ENCODE data around the gene NR1H4. TPM values are rescaled to one million over a fixed set of nuclear protein-coding genes. Genes with fewer than 3 reads are reported as not detected.
"Not testable (repeated sequence)": the region's sequence is repeated elsewhere in the genome, so short reads cannot be mapped to it uniquely, and the experiment has no call there.

Gene NR1H4
- 0.10 and 0.20 TPM in 2 replicates for total RNA-seq (2014; rRNA removed; shearing (Covaris generic))

DNA sequence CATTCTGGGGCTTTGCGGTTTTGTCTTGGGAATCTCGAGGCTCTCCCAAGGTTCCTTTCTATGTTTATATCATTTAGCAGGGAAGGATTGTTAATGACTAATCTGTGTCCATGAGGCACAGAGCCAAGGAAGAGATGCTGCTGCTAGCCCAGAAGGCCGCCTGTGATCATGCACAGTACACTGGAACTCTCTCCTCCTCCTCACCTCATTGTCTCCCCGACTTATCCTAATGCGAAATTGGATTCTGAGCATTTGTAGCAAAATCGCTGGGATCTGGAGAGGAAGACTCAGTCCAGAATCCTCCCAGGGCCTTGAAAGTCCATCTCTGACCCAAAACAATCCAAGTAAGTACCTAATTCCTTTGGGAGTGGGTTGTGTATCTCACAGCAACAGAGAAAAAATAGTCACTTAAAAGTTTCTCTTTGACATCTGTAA is at the start of gene NR1H4:
TSS of gene NR1H4 (plus strand) at position 151 of the 435 bp plus-strand sequence. CDS start 19,458 bp downstream, outside the sequence.
- peak; percentile 93 for DNase-seq (ENCODE audit: low read depth)

DNA sequence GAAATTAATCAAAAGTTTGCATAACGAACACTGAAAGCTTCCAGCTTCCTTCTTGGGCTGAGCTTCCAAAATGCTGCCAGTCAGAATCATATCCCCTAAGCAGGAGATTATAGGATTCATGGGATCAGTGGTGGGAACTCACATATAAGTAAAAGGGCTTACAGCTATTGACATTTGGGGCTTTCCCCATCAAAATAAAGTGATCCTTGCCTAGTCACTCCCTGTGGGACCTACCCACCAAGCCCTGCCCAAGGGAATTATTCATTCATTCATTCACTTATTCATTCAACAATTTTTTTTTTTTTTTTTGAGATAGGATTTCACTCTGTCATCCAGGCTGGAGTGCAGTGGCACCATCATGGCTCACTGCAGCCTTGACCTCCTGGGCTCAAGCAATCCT is 47.5 kb upstream of the NR1H4 start:
- DNase-seq (ENCODE audit: low read depth) = no peak

DNA sequence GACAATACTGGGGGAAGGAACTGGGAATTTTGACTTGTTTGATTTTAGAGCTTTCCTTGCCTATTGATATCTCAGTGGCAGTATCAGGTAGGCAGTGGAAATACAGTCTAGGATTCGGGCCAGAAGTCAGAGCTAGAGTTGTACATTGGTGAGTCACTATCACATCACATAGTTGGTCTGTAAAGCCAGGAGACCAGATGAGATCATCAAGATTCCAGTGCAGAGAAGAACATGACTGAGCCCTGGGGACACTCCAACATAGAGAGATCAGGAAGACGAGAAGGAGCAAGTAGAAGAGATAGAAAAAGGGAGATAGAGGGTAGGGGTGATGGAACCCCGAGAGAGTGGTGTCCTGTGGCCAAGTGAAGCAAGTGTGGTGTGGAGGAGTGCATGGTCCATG is 46.6 kb upstream of the NR1H4 start:
- DNase-seq (ENCODE audit: low read depth) = peak; percentile 78

DNA sequence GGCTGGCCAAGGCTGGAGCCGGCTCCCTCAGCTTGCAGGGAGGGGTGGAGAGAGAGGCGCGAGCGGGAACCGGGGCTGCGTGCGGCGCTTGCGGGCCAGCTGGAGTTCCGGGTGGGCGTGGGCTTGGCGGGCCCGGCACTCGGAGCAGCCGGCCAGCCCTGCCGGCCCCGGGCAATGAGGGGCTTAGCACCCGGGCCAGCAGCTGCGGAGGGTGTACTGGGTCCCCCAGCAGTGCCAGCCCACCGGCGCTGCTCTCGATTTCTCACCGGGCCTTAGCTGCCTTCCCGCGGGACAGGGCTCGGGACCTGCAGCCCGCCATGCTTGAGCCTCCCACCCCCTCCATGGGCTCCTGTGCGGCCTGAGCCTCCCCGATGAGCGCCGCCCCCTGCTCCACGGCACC is 43.4 kb upstream of the NR1H4 start:
- DNase-seq (ENCODE audit: low read depth) = not testable (repeated sequence)

DNA sequence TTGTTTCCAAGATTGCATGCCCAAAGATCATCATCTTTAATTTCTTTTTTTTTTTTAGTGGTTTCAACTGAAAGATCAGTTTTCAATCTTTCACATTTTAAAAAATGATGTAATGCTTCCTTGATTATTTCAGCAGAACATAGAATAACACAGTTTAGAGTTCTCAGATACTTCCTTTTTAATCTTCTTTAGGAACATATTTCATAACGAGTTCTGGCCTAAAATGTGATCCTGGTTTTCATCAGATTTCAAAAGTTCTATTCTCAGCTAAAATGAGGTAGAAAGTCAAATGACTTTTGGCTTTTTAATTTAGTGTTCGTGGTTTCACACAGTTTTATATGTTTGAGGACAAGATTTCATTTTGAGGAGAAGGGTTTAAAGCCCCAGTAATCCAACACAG is 40.0 kb upstream of the NR1H4 start:
- DNase-seq (ENCODE audit: low read depth) = no peak

DNA sequence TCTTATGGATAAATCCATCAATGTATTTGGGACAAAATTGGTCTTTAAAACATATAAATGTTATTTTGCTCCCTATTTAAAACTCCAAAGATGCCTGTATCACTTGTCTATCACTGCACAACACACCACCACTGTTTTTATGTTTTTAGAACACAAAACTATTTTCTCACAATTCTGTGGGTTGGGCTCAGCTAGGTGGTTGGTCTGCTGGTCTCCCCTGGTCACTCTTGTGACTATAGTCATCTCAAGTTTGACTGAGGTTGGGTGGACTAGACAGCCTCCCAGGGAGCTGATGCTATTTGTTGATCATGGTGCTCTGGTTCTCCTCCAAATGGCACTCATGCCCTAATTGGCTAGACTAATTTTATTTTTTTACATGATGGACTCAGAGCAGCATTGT is 39.5 kb upstream of the NR1H4 start:
- DNase-seq (ENCODE audit: low read depth) = no peak

DNA sequence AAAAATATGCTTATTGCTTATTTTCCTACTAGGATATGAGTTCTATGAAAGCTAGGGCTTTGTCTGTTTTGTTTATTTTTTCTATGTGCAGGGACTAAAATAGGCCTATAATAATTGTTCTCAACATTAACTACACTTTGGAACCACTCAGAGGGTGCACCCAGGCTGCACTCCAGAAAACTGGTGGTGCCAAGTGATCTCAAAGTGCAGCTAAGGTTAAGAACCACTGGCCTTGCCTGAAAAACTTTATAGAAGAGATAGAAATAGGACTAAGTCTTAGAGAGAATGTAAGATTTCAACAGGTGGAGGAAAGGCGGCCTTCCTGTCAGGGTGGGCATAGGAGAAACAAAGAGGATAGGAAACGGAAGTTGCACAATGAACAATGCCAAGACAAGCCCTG is 37.7 kb upstream of the NR1H4 start:
- DNase-seq (ENCODE audit: low read depth) = no peak

DNA sequence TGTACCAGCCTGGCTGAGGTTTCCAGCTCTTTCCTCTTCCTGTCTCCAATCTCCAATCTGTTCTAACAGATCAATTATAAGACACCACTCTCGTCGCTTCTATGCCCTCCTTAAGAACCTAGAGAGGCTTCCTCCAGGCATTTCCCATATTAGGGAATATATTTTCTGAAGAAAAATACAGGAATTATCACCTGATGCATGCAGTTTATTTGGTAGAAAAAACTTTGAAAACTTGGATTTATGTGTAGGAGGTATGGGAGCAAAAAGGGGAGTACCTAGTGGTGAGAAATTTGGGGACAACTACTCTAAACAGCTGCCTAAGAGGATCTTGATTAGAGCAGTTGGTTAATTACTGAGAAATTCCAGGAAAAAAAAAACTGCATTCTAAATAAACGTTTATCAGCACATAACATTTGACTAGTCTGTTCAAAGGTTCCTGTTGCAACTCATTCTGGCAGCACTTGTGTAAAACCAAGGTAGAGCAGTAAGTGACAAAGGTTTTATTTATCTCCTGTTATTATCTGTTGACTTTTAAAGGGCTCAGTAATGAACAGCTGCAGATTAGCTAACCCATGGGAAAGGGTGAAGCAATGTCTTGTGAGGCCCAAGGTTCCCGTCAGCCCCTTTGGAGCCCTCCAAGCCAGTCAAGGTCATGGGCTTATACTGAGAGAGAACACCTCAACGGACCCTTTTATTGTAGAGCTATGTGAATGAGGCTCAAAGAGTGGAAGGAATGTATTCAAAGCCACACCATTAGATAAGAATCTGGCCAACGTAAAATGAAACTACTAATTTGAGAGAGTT is 36.4 kb upstream of the NR1H4 start:
- peak; percentile 5 for DNase-seq (ENCODE audit: low read depth)

DNA sequence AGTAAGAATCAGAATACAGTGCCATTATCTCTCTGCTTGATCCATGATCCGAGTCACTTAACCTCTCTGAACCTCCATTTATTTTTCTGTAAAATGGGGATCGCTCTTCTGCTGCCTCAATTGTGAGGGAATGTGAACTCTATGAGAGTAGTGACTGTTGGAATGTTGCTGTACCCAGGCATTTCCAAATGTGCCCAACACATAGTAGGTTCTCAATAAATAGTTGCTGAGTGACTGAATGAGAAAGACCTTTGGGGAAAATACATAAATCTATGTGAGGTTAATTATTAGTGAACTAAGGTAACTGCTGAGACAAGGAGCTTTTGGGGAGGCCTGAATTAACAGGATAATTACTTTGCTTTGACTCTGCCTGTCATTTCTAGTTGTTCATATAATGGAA is 33.9 kb upstream of the NR1H4 start:
- no peak for DNase-seq (ENCODE audit: low read depth)

DNA sequence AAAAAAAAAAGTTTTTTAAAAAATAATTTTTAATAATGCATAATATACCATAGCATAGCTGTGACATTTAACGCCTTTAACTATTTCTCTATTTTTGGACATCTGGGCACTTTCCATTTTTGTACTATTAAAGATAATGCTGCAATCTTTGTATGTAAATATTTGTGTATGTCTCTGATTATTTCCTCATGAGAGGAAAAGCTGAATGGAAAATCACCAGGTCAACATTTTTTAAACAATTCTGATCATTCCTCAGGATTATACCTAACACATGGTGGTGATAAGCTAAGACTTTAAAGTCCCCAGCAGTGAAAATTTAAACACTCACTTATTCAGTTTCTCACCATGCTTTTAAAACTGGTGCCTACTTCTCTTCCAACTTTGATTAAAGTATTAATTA is 31.3 kb upstream of the NR1H4 start:
- DNase-seq (ENCODE audit: low read depth) = no peak

DNA sequence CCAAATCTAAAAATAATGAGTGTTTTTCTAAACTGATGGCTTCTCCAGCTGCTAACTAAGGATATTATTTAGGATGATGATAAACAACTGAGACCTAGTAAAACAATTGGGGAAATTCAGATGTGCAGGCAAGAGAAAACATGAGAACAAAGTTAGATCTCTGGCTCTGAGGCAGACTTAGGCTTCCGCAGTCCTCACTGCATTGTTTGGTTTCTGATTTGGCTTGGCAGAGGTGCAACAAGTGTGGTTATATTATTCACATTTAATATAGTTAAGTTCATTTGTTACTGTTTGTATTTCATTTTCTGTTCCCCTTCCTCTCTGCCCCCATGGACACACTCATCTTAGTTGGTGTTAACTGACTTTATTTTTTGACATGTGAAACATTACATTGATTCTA is 30.2 kb upstream of the NR1H4 start:
- no peak for DNase-seq (ENCODE audit: low read depth)

DNA sequence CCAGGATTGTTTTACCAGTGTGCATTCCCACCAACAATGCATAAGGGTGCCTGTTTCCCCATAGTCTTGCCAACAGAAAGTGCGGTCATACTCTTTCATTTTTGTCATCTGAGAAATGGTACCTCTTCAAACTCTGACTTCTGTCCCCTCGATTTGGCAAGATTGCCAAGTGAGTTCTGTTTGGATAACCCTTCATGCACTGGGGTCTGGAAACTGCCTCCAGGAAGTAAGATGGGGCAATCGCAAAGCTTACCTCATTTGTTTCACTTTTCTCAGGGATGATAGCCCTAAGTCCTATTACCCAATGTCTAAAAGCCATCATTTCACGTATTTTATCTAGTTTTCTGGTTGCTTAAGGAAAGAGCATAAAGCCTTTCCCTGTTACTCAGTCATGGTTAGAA is 28.6 kb upstream of the NR1H4 start:
- DNase-seq (ENCODE audit: low read depth) = no peak

DNA sequence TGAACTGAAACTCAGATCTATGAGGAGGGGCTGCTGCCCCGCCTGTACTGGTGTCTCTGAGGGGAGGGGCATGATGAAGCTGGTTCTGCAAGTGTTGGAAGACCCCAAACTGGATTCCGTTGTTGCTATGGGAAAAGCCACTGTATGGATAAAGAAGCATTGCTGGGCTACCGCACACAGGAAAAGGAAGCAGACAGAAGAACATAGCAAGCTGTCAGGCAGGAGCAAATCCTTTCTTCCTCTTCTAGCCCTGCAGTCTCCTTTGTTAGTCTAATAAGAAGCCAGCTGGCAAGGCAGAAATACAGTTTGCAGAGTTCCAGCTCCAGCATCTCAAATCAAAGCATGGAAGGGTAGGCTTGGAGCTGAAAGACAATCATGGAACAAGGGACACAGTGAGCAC is 26.3 kb upstream of the NR1H4 start:
- DNase-seq (ENCODE audit: low read depth) = no peak

DNA sequence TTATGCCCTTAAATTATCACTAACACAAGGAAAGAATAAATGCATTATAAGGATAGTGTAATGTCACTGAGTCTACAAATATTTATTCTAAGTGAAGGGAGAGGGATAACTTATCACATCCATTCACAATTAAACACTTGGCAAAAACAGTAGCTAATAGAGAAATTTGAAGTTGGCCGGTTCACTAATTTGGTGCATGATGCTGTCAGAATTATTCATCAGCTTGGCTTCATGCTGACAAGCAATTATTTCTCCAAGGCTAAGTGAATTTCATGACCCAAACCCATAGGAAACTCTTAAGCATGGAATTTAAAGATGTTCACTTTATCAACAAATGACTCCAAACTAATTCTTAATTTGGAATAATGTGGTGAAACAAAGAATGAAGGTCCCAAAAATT is 25.0 kb upstream of the NR1H4 start:
- no peak for DNase-seq (ENCODE audit: low read depth)

DNA sequence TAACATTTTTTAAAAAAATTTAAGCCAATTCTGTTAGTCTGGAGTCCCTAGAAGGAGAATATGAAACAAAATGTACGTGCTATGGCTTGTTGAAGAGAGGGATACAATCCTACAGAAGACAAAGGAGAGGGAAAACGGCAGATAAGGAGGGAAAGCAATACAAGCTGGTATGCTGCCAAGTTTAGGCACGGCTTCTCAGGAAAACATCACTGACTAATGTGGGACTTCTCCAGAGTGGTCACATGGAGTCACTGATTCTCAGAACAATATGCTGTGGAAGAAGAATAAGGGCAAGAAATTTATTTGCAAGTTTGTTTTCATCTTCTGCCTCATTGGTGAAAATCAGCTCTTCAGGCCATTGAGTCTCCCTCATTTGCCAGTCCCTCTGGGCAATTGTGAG is 22.9 kb upstream of the NR1H4 start:
- DNase-seq (ENCODE audit: low read depth) = peak; percentile 27

DNA sequence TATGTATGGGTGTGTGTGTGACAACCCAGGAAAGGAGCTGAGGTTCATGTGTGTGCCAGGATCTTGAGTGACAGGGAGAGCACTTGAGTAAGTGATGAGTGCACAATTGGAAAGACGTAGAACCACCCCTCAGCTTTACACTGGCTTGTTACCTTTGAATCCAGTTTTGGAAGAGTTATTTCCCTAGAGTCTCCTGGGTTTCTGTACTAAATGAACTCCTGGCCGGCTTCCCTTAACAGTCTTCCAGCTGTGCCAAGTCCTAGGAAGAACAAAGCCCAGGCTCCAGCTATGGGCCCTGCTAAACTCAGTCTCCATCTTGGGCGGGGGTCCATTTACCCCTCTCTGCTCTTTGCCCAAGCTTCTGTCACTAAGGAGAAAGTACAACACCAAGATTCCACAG is 19.7 kb upstream of the NR1H4 start:
- no peak for DNase-seq (ENCODE audit: low read depth)

DNA sequence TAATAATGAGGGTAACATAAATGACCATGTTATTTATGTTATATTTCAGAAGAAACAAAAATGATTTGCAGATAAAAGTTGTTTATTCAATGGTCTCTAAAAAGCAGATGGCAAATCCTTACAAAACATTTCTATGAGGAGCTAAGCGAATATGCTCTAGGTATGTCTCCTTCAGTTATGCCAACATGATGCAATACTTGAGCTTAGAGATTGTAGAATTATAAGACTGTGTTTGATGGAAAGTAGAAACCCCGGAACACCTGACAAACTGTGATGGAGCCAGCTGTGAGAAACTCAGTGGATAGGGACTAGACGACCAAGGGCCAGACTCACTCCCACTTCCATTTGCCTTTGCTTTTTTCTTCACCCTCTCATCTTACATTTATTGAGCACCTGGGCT is 17.8 kb upstream of the NR1H4 start:
- DNase-seq (ENCODE audit: low read depth) = no peak

DNA sequence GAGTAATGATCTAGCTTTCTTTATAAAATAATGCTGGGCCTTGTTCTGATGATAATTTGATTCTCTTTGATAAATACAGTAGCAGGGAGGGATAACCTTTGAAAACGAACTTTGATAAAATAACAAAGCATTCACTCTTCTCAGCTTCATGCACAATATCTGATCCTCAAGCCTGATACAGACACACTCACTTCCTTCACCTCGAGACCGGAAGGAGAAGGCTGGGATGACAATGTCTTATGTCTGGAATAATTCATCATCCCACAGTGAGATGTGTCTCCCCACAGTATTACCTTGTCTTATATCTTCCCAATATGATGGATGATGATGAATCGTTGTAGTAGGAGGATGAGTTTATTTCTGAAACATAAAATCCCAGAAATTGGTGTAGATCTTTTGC is 15.5 kb upstream of the NR1H4 start:
- no peak for DNase-seq (ENCODE audit: low read depth)

DNA sequence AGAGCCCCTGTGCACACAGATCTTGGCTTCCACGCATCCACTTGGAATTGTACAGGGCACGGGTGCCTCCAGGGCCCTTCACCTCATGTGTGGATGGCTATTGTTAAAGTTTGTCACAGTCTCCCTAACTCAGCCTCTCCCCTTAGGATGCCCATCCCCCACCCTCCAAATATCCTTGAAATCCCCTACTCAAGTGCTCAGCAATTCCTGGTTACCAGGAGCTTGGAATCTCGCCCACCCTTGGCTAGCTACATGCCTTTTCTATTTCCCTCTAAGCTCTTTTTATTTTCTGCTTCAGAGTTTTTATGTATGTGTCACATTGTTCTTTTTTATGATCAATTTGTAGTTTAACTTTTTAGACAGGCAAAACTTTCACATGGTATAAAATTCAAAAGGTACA is 13.0 kb upstream of the NR1H4 start:
- DNase-seq (ENCODE audit: low read depth) = no peak

DNA sequence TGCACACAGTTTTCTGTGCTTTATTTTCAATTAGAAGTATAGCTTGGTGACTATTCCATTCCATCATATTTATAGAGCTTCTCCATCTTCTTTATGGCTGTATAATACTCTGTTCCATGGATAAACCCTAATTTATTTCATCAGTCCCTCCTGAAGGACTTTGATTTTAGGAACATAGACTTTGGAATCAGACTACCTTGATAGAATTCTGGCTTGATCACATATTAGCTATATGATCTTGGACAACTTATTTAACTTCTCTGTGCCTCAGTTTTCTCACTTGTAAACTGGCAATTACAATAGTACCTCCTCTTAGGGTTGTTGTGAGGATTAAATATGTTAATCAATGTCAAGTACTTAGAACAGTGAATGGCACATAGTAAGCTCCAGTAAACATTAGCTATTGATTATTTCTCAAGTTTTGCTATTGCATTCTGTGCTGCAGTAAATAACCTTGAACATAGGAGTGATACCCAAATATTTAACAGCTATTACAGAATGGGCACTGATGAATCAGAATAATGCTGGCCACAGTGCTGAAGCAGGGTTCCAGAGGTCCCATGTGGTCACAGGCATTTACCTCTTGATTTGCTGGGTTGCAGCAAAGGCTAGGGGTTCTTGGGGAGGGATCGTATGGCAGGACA is 12.2 kb upstream of the NR1H4 start:
- no peak for DNase-seq (ENCODE audit: low read depth)

DNA sequence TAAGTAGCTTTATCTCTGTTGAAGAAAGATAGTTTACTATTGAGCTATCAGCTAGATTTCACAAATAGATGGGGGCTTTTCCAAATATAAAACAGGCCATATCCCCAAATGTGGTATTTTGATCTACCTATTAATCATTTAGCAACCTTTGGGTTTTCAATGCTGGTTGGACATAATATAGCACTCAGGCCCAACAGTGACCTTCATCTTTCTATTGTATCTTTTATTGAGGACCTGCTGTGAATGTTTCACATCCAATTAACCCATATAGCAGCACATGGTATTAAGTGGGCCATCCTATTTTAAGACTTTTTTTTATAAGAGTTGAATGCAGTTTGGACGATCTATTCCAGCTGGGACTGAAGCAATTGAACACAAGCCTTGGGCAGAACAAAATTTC is 10.0 kb upstream of the NR1H4 start:
- DNase-seq (ENCODE audit: low read depth) = no peak

DNA sequence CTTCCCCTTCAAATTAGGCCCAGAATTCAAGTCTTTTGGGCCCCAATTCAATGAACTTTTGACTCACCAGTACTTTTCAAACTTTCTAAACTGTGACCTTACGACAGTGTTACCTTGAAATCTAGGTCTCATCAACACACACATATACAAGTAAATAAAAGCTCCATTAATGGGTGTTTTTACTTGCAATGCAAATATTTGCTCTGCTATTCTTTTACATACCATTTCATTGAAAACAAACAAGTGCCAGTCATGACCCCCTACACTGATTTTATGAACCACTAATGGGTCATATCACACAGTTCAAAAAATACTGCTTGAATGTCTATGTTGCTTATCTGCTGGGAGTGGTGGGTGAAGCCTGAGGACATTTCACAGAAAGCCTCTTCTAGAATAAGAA is 9.1 kb upstream of the NR1H4 start:
- no peak for DNase-seq (ENCODE audit: low read depth)

DNA sequence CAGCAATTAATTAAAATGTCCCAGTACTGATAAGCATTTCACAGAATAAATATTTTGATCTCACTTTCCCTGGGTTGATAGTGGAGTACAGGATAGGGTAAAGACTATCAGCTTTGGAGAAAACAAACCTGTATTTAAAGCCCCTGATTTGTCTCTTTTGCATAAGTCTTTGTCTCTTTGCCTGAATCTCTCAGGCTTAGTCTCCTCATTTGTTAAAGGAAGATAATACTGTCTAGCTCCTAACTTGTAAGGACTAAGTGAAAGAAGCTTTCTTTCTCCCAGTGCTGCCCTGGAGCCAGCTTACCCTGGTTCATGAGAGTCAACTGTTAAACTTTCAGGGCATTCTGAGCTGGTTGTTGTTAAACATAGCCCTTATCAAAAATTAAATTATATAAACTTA is 5.5 kb upstream of the NR1H4 start:
- no peak for DNase-seq (ENCODE audit: low read depth)

DNA sequence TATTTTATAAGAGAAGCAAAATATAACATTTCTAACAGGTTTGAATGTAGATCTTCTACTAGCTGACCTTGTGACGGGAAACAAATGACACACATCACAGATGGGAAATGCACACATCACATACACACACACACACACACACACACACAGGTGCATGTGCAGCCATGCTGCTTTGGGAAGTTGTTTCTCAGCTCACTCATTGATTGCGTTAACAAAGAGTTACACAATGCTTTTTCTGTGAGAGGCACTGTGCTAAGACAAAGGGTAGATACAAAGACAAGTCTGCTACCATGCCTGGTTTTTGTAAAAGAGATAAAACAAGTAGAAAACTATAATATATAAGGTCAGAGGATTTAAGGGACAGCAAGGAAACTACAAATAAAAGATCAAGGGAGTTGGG is 1.3 kb upstream of the NR1H4 start:
- no peak for DNase-seq (ENCODE audit: low read depth)
